Stimulated activated CD8-positive, alpha-beta memory T cell treated with anti-CD3 and anti-CD28 coated beads, Interleukin-12 subunit alpha, Interleukin-12 subunit beta, amount 100 ng/mL, for 24 hours (primary cell): ENCODE results near the gene MASP2.
"Not testable (repeated sequence)": the region's sequence is repeated elsewhere in the genome, so short reads cannot be mapped to it uniquely, and the experiment has no call there.

Source experiments
- DNase-seq: peaks from one replicate; pipeline ENCODE4 v3.0.0-alpha.2; 2020; ENCODE audit errors: extremely low read depth

Gene MASP2

GRCh38 chr1:11046625-11047365 lies at the start of gene MASP2:
Gene MASP2 (minus strand): TSS chr1:11047239. CDS start chr1:11047207, 32 bp downstream.
- DNase-seq = no peak

- not testable (repeated sequence) for DNase-seq
Measured at GRCh38 chr1:11083784-11084183, 36.7 kb upstream of the MASP2 start.

- no peak for DNase-seq
Measured at GRCh38 chr1:11080931-11081330, 33.9 kb upstream of the MASP2 start.

- no peak for DNase-seq
Measured at GRCh38 chr1:11078631-11079030, 31.6 kb upstream of the MASP2 start.

- not testable (repeated sequence) for DNase-seq
Measured at GRCh38 chr1:11073398-11073797, 26.4 kb upstream of the MASP2 start.

- no peak for DNase-seq
Measured at GRCh38 chr1:11072216-11072917, 25.3 kb upstream of the MASP2 start.

- no peak for DNase-seq
Measured at GRCh38 chr1:11071463-11072215, 24.6 kb upstream of the MASP2 start.

GRCh38 chr1:11070876-11071275 lies 23.8 kb upstream of the MASP2 start:
- no peak for DNase-seq

GRCh38 chr1:11068600-11069473 lies 21.8 kb upstream of the MASP2 start:
- no peak for DNase-seq

- no peak for DNase-seq
Measured at GRCh38 chr1:11067716-11068599, 20.9 kb upstream of the MASP2 start.

GRCh38 chr1:11065796-11066195 lies 18.8 kb upstream of the MASP2 start:
- DNase-seq = no peak

GRCh38 chr1:11064942-11065341 lies 17.9 kb upstream of the MASP2 start:
- no peak for DNase-seq

- DNase-seq = not testable (repeated sequence)
Measured at GRCh38 chr1:11063937-11064537, 17.0 kb upstream of the MASP2 start.

- no peak for DNase-seq
Measured at GRCh38 chr1:11062965-11063401, 15.9 kb upstream of the MASP2 start.

GRCh38 chr1:11061652-11062365 lies 14.8 kb upstream of the MASP2 start:
- DNase-seq = no peak

- DNase-seq = peak; percentile 75
Measured at GRCh38 chr1:11059968-11060830, 13.2 kb upstream of the MASP2 start, which contains the start of gene SRM. Gene SRM (minus strand): TSS chr1:11060018. CDS start chr1:11059943, 75 bp downstream.

GRCh38 chr1:11059155-11059967 lies 12.3 kb upstream of the MASP2 start:
- DNase-seq = no peak
